HG02763 (cell line): Measurements from ENCODE around the gene LMF1.
"Not testable (repeated sequence)": the region's sequence is repeated elsewhere in the genome, so short reads cannot be mapped to it uniquely, and the experiment has no call there.

Experiments used
- ATAC-seq: cut with Tn5 transposase; IDR thresholded peaks from one replicate; pipeline ENCODE4 v1.9.1; 2021; ENCODE audit warnings: mild to moderate bottlenecking, moderate library complexity; ENCODE audit not compliant: unreplicated experiment

Gene LMF1

DNA sequence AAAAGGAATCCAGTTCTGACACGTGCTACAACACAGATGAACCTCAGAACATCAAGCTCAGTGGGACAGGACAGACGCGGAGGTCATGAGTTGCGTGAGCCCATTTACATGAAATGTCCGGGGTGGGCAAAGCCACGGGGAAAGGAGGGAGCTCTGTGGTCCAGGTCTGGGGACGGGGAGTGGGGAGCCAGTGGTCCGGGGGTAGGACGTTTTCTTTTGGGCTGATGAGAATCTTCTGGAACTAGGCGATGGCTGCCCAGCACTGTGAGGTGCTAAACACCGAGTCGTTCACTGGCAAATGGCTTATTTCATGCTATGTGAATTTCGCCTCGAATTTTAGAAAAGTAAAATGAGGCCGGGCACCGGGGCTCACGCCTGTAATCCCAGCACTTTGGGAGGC, 2.6 kb upstream of the LMF1 start:
- no peak for ATAC-seq

DNA sequence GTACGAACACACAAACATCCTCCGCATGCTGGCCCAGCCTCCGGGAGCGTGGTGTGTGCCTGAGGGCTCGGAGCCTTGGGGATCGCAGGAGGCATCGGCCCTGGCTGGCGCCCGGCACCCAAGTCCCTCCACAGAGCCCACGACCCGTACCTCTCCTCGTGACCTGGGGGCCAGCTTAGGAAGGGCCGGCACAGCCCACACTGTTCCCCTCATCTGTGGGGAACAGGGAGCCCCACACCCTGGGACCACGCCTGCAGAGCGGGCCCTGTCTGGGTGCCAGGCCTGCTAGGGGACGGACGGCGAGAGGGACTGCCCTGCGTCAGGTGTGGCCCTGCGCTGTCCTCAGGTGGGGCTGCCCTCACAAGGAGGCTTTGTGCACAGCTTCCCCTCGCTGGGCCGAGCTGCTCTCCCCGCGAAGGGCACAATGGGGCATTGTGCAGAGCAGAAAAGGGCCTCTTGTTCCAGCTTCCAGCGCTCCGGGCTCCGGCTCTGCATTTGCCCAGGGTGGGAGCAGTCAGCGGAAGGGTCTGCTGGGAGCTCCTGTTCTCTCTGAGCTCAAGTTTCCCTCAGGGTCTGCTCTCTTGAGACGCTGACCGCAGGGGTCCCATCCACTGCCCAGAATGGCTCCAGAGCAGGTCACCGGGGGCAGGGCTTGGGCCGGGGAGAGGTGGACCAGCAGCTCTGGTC, 1.7 kb upstream of the LMF1 start:
- no peak for ATAC-seq

DNA sequence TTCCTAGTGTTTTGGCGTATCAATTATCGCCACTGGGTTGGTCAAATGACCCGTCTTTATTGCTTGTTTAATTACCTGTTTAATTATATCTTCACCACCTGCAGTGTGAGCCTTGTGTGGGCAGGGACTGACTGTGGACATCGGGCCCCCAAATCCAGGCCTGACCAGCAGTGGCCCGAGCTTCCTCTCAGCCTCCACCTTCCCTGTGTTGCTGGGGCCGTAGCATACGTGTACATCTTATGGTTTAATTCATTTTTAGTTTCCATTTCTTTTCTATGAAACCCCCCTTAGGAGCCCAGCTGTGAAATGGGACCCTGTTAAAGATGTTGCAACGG, 1.2 kb upstream of the LMF1 start:
- no peak for ATAC-seq

DNA sequence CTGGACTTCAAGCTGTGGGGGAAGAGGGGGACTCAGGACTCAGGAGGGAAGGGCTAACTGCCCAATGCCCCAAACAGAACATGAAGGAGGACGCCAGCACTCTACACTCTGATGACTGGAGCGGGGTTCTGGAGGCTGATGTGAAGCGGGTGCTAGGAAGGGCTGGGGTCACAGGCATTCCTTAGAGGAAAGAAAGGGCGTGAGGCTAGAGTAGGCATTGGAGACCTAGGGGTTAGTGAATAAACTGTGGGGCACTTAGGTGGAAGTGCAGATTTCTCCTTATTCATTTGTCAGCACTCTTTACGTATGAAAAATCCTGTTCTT, 760 bp upstream of the LMF1 start:
- no peak for ATAC-seq

DNA sequence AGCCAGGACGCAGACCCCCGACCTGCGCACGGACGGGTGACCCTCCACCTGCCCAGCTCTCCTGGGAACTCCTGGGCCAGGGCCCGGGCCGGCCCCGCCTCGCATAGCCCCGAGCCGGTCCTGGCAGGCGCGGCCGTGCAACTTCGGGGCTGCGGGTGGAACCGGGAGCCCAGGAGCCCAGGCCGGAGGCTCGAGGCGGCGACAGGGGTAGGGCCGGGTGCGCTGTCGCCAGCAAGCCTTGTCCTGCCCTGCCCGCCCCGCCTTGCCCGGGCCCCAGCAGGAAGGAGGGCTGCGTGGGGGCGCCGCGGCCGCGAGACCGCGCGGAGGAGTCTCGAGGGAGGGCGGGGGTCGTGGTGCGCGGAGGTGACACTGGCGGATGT, 408 bp downstream of the LMF1 start:
- ATAC-seq = peak; percentile 23

DNA sequence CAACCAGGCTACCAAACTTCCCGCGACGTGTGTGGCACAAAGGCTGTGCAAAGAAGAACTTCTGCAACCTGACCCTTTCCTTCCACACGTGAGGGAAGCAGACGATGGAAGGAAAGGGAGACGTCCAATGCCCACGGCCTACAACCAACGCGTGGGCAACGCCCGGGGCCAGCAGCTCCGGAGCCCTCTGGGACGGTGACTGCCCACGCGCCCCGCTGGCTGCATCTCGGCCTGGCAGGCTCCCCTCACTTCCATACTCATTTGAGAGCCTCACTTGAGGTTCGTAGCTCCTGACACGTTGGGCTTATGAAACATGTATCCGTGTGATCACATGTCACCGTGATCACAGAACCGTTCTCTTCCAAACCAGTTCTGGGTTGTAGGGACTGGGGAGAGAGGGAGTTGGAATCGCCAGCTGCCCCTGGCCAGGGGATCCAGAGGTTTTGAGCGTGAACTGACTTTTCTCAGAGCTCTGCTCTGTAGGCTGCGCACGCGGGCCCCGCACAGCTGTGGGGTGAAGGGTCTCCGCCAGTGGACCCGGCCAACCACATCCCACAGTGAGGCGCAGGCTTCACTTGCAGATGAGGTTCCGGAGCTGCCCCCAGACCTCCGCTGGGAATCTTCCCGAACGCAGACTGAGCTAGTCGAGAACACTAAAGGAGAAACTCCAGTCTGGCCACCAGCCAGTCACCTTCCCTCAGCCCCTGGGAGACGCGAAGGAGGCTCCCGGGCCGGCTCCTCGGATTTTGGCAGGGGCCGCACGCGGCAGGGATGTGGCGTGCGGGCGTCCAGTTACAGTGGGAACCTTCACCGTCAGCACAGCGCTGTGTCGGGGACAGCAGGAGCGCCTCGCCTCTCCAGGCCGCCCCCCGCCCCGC, 1.0 kb downstream of the LMF1 start:
- no peak for ATAC-seq

DNA sequence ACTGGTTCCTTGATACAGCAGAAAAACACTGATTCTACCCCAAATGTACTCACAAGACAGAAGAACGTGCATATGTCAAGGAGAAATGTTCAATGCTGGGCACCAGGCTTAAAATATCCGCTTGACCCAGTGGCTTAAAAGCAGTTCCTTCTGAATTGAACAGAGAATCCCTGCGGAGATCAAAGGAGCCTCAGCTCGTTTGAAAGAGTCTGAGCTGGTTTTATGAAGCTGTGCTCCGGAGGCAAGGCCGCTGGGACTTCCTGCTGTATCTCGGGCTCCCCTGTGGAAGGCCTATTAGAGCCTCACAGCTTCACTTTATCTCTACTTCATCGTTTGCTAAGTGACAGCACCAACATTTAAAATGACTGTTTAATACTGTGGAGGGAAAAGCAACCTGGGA, 2.2 kb downstream of the LMF1 start:
- ATAC-seq = no peak

DNA sequence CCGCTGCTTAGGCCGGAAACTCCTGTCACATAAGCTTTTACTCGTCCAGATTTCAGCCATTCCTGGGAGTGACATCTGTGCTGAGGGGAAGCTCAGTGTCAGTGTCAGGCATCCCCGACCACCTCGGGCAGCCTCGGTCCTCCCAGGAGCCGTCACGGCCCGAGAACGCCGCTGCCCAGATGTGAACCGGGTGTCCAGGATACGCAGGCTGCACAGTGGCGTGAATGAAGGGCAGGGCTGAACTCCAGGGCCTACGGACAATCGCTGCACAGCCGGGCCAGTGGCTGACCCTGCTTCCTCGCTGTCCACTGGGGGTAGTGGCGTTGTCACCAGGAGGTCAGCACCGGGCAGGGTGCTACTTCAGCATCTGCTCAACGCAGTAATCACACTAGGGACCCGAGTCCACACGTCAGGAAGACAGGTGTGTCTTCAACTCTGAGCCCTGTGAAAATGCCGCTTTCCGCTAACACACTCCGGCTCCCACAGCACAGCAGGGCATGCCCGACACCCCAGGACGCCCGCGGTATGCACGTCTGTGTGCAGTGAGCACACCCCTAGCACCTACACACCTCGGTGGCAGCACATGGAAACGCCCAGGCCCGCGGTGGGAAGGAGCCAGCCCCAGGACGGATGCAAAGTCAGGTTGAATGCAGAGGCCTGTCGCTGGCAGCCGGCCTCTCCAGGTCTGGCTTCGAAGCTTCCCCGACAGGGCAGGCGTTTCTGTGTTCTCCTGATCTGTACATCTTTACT, 3.1 kb downstream of the LMF1 start:
- no peak for ATAC-seq

DNA sequence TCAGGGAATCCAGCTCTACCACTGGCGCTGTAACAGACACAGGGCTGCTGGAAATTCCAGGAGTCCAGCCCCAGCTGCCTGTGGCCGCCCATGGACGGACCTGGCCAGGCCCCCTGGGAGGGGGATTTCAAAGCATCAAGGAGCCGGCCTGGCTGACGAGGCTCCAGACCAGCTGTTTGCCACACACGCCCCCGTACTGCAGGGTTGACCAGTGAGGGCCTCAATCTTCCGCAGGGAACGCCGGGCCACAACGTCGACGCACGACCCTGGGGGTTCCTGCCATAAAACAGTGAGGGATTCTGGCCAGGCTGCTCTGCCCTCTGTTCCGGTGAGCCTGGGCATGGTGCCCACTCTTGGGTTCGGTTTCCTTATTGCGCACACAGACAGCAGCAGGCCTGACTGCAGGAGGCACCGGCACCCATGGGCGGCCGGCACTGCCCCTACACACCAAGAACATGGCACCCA, 3.7 kb downstream of the LMF1 start:
- ATAC-seq = no peak

DNA sequence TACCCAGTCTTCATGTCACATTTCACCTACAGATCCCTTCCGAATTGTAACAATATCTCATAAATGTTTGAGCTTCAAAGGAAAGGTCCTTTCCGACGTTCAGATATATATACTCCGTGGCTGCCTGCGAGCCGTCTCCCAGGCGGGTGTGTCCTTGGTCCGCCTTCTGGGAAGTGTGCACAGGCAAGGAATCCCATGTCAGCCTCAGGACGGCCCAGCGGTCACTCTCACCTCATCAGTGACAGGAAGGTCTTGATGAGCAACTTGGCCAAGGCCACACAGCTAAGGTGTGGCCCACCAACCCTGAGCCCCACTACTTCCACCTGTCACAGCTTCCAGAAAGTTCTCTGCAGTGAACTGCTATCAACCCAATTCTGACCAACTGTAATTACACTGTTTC, 4.3 kb downstream of the LMF1 start:
- no peak for ATAC-seq

DNA sequence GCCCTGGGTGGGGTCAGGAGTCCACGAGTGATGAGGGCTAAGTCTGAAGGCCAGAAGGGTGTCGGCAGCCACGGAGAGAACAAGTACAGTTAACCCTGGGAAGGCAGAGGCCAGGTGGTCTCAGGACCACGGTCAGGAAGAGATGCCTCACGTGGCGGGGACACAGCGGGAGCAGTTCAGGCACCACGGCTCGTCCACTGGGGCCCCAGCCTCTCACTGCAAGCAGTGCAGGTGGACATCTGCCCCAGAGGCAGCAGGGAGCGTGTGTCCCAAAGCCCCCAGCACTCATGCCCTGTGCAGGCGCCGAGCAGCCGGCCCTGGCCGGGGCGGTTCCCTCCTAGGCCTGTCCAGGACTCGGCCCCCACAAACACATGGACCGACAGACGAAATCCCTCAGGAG, 4.7 kb downstream of the LMF1 start:
- no peak for ATAC-seq

DNA sequence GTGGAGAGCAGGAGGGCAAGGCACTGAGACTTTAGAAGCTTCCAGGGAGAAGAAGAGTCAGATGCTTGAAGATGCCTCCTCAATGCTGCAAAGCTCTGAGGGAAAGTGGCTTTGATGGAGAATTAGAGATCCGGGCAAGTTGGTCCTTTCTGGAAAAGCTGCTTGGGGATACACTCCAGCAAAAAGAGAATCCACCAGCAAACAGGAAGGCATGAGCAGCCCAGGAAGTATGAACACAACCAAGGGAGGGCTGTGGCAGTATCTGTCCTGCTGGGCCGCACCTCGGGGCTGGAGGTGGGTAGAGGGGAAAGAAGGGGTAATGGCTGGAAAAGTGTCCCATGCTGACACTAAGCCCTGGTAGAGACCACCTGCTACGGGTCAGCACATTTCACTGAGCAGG, 5.3 kb downstream of the LMF1 start:
- no peak for ATAC-seq

DNA sequence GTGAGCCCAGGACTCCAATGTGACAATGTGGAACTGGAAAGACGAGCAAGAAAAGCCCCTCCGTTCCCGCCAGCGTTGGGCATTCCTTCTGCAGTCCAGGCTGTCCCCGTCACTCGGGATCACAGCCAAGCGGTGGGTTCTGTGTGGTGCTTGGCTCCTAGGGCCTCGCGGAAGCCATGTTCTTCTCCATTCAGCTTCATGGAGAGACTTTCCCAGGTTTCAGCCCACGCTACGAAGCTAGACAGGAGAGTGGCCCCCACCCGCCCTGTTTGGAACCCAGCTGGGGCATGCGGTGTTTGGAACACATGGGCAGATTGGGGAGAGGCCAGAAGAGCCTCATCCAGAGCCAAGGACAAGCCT, 5.8 kb downstream of the LMF1 start:
- no peak for ATAC-seq

DNA sequence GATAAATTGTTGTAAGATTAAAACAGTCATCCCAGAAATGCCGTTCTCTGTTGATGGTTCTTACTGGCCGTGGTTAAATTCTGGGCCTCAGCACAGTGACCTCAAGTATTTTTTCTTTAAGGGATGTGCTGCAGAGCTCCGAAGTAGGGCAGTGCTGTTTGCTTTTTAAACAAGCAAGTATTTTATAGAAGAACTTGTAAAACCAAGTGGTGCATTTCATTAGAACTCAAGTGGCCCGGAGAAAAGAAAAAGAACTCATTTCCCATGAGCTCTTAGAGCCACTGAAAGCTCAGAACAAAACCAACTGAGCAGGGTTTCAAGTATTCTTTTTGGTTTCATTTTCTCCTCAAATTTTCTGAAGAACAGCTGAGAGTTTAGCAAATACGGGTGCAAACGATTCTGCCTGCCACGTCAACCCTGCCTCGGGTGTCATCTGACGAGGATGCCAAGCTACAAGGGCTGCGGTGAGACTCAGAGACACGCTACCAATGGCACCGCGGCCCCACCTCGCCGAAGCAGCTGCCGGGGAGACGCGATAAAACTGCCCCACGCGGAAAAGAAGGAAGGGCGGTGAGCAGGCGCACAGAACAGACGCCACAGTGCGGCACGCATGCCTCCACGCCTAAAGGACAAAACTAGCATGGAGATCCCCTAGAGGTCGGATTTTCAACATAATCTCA, 6.3 kb downstream of the LMF1 start:
- no peak for ATAC-seq

DNA sequence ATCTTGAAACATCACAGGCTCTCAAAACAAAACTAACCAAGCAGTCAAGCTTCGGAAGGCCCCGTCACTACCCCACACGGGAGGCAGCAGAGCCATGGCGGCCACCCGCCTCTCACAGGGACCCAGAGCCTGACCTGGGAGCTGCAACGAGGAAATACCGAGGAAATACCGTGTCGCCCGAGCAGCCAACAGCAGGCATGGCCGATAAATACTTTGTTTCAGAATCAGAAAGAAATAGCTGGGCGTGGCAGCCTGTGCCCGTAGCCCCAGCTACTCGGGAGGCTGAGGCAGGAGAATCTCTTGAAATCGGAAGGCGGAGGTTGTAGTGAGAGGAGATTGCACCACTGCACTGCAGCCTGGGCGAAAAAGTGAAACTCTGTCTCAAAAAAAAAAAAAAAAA, 6.9 kb downstream of the LMF1 start:
- no peak for ATAC-seq

DNA sequence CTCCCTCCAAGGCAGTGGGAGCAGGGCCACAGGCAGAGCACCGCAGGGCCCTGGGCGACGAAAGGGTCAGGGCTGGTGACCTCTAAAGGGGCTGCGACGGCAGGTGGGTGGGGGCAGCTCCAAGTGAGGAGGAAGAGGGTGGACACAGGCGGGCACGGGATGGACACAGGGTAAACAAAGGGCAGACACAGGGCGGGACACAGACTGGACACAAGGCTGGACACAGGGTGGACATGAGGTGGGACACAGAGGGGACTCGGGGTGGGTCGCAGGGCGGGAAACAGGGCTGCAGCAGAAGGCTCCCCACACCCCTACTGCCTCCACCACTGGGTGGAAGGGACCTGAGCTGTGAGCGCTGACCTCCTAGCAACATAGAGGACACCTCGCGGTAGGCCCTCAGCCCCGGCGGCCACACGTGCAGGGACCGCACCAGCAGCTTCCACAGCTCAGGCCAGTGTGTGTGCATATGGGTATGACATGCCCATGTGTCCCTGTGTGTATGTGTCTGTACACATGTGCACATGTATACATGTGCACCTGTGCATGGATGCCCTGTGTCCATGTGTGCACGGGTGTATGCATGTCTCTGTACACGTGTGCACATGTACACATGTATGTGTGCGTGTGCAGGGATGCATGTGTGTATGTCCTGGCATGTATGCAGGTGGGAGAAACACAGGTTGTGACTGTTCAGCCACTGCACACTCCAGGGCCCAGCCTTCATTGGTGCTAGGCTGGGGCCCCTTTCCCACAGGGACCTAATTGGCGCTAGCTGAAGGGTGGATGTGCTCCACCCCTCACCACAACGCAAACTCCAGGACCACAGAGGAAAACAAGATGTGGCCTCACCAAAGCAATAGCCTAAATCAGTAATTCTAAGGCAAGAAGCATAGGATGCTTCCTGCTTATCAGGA, 7.6 kb downstream of the LMF1 start:
- no peak for ATAC-seq

DNA sequence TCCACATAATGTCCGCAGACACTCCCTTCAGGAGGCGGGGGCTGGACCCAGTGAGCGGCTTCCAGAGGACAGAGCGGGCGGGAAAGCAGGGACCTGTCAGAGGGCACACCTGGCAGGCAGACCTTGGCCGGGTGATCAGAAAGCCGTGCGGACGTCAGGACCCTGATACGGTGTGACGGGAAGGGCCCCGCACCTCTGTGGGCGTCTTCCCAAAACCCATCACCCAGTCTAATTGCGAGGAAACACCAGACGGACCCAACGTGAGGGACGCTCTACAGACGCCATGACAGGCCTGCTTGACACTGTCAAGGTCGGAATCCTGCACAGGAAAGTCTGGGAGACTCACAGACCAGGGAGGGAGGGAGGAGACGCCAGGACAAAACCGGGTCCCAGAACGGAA, 8.4 kb downstream of the LMF1 start:
- no peak for ATAC-seq

DNA sequence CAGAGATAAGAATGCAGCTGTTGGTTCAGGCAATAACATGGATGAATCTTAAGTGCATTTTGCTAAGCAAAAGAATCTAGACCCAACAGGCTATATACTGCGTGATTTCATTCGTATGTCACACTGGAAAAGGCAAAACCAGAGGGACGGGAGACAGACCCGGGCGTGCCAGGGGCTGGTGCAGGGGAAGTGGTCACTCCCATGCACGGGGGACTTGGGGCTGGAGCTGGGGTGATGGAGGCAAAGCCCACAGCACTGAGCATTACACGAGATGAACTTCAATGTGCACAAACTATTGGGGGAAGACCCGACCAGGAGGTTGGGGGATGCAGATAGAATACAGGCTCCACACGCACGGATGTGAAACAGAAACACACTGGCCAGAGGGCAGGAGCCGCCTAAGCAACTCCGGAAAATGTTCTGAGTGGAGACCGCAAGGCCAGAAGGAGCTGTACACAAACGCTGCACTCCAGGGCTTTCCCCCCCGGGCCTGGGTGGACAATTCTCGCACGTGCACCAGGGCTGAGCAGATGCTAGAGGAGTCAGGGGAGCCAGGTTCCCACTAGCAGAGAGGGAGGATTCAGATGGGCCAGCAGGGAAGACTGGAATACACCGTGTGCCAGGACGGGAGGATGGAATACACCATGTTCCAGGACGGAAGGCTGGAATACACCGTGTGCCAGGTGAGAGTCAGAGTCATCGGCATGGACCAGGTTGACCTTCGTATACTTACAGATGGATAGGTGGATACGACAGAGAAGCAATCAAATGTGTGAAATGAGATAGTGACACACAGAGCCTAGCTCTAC, 11.3 kb downstream of the LMF1 start:
- no peak for ATAC-seq

DNA sequence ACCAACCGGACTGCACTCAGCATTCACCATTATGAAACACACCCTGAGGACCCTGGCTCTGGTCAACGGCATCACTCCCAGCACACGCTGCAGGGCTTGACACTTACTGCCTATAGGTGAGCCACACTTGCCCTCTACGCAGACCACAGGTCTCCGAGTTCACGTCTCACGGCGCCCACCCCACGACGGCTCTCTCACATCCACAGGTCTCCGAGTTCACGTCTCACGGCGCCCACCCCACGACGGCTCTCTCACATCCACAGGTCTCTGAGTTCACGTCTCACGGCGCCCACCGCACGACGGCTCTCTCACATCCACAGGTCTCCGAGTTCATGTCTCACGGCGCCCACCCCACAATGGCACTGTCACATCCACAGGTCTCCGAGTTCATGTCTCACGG, 15.0 kb downstream of the LMF1 start:
- not testable (repeated sequence) for ATAC-seq

DNA sequence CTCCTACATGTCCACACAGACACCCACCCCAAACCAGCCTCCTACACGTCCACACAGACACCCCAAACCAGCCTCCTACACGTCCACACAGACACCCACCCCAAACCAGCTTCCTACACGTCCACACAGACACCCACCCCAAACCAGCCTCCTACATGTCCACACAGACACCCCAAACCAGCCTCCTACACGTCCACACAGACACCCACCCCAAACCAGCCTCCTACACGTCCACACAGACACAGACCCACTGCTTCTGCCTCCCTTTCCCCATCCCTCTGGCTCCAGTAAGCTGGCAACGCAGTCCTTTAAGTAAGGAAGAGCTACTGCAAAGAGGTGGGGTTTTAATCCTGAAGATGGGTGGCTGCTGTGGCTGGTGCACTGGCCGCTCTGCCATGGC, 17.0 kb downstream of the LMF1 start:
- not testable (repeated sequence) for ATAC-seq
